NK-92 (cell line): ENCODE measurements around the gene PTPN1.

Source experiments
- DNase-seq: peaks from one replicate; lab custom pipeline; 2025; ENCODE audit not compliant: unreplicated experiment; lab: John Stamatoyannopoulos, UW

PTPN1 gene

GRCh38 chr20:50628853-50629669, 118.9 kb downstream of the PTPN1 start:
- no peak for DNase-seq

GRCh38 chr20:50629670-50630045, 119.5 kb downstream of the PTPN1 start:
- DNase-seq: no peak

GRCh38 chr20:50630578-50631263, 120.5 kb downstream of the PTPN1 start:
- DNase-seq: no peak

GRCh38 chr20:50632236-50632635, 122.1 kb downstream of the PTPN1 start:
- no peak for DNase-seq

GRCh38 chr20:50632701-50633100, 122.5 kb downstream of the PTPN1 start:
- no peak for DNase-seq

GRCh38 chr20:50633361-50633760, 123.2 kb downstream of the PTPN1 start:
- DNase-seq: no peak

- DNase-seq: no peak
These were observed 124.0 kb downstream of the PTPN1 start for GRCh38 chr20:50634191-50634590.
